ENCODE results near the gene AK9. TPM values are rescaled to one million over a fixed set of nuclear protein-coding genes. Genes with fewer than 3 reads are reported as not detected.

Gene AK9
- total RNA-seq, 2 donors from 2014 or later: 10.4 to 12.3 TPM

GRCh38 chr6:109515781-109516409 lies 175.1 kb downstream of the AK9 start:
- no peaks in the 10 kb centered on the region for H3K27me3 ChIP-seq
- TF ChIP-seq, protein P1, sequence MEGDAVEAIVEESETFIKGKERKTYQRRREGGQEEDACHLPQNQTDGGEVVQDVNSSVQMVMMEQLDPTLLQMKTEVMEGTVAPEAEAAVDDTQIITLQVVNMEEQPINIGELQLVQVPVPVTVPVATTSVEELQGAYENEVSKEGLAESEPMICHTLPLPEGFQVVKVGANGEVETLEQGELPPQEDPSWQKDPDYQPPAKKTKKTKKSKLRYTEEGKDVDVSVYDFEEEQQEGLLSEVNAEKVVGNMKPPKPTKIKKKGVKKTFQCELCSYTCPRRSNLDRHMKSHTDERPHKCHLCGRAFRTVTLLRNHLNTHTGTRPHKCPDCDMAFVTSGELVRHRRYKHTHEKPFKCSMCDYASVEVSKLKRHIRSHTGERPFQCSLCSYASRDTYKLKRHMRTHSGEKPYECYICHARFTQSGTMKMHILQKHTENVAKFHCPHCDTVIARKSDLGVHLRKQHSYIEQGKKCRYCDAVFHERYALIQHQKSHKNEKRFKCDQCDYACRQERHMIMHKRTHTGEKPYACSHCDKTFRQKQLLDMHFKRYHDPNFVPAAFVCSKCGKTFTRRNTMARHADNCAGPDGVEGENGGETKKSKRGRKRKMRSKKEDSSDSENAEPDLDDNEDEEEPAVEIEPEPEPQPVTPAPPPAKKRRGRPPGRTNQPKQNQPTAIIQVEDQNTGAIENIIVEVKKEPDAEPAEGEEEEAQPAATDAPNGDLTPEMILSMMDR (IDR thresholded peaks at IDR 0.05): no peak
- H3K27ac ChIP-seq: no peak overlapping the region
- DNase-seq (ENCODE audit: low spot score): no peak
- no peaks in the 10 kb centered on the region for H3K36me3 ChIP-seq
- H3K9me3 ChIP-seq: no peaks in the 10 kb centered on the region
- no peaks in the 10 kb centered on the region for H3K4me1 ChIP-seq
- H3K4me3 ChIP-seq: no peak overlapping the region

- Histone ChIP-seq H3K27me3 (no peaks in the 10 kb centered on the region), H3K4me1 (no peaks in the 10 kb centered on the region), H3K9me3 (no peaks in the 10 kb centered on the region), H3K36me3 (no peaks in the 10 kb centered on the region), H3K4me3 (no peak overlapping the region), H3K27ac (no peak overlapping the region)
- TF ChIP-seq, protein P1 (IDR thresholded peaks at IDR 0.05): no peak
- no peak for DNase-seq (ENCODE audit: low spot score)
Observed at GRCh38 chr6:109514946-109515345, 176.1 kb downstream of the AK9 start.

- H3K4me1 ChIP-seq: no peaks in the 10 kb centered on the region
- no peak overlapping the region for H3K4me3 ChIP-seq
- H3K27me3 ChIP-seq: no peaks in the 10 kb centered on the region
- H3K9me3 ChIP-seq: no peaks in the 10 kb centered on the region
- H3K36me3 ChIP-seq: no peaks in the 10 kb centered on the region
- no peak overlapping the region for H3K27ac ChIP-seq
- TF ChIP-seq, protein P1 (IDR thresholded peaks at IDR 0.05): no peak
- DNase-seq (ENCODE audit: low spot score): no peak
Observed at GRCh38 chr6:109513571-109514071, 177.4 kb downstream of the AK9 start.

- Histone ChIP-seq H3K4me3 (no peak overlapping the region), H3K27me3 (no peaks in the 10 kb centered on the region), H3K27ac (no peak overlapping the region), H3K9me3 (no peaks in the 10 kb centered on the region), H3K4me1 (no peaks in the 10 kb centered on the region), H3K36me3 (no peaks in the 10 kb centered on the region)
- no peak for DNase-seq (ENCODE audit: low spot score)
- TF ChIP-seq, protein P1 (IDR thresholded peaks at IDR 0.05): no peak
Observed at GRCh38 chr6:109512271-109512817, 178.7 kb downstream of the AK9 start.

DNA sequence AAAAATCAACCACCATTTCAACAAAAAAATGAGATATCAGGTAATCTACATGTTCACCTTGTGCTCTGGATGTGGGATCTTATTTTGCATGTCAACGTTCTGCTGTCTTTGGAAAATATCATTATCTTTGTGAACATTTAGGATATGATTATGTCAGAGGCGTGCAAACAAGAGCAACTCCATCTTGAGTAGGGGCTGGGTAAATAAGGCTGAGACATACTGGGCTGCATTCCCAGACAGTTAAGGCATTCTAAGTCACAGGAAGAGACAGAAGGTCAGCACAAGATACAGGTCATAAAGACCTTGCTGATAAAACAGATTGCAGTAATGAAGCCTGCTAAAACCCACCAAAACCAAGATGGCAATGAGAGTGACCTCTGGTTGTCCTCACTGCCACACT lies 179.2 kb downstream of the AK9 start:
- no peaks in the 10 kb centered on the region for H3K9me3 ChIP-seq
- TF ChIP-seq, protein P1 (IDR thresholded peaks at IDR 0.05): no peak
- H3K36me3 ChIP-seq: no peaks in the 10 kb centered on the region
- H3K4me1 ChIP-seq: no peaks in the 10 kb centered on the region
- no peaks in the 10 kb centered on the region for H3K27me3 ChIP-seq
- DNase-seq (ENCODE audit: low spot score): no peak
- no peak overlapping the region for H3K4me3 ChIP-seq
- no peak overlapping the region for H3K27ac ChIP-seq
